B cell (primary cell): ENCODE measurements around the gene LCN15. TPM values are rescaled to one million over a fixed set of nuclear protein-coding genes. Genes with fewer than 3 reads are reported as not detected.
A peak's percentile ranks its signal among the peaks of the same experiment; 100 is the strongest.
"Not testable (repeated sequence)": the region's sequence is repeated elsewhere in the genome, so short reads cannot be mapped to it uniquely, and the experiment has no call there.

Experiments
- ATAC-seq: fragments of 200-7000 bp; cut with Tn5 transposase; one replicate; pipeline ENCODE4 v1.10.0; 2021; ENCODE audit warnings: low read depth, mild to moderate bottlenecking, moderate number of reproducible peaks, moderate library complexity
- CTCF ChIA-PET: fragments of 350-600 bp; sonication (Branson Sonifier 250); formaldehyde crosslinking; loops from one replicate; lab custom pipeline; 2021; ENCODE audit warnings: antibody characterized with exemption, inconsistent platforms; lab: Charles Lee
- POLR2A ChIA-PET: fragments of 350-600 bp; sonication (Branson Sonifier 250); formaldehyde crosslinking; loops from one replicate; lab custom pipeline; 2021; ENCODE audit warnings: antibody characterized with exemption; lab: Charles Lee
- DNase-seq: peaks from one replicate; pipeline ENCODE4 v3.0.0; 2013
- H2AFZ ChIP-seq: 2 replicates; pipeline ENCODE4 v1.6.1; 2012; ENCODE audit warnings: mild to moderate bottlenecking, low read depth, low read length; ENCODE audit not compliant: insufficient read depth, poor library complexity, severe bottlenecking
- H3K27ac ChIP-seq, 2 donors: 1 replicate in 1 of 2; 2 replicates in 1 of 2; pipeline ENCODE4 v1.5.1; 2012 to 2013; ENCODE audit warnings: low read length in 2 of 2, mild to moderate bottlenecking in 2 of 2, moderate library complexity in 1 of 2
- H3K27me3 ChIP-seq, 4 experiments: fragments of 200-600 bp in 1 of 4; sonication (generic) in 1 of 4; replicated peaks in 1 of 4; 1 replicate in 2 of 4; 2 replicates in 2 of 4; pipeline versions ENCODE4 v1.6.1 to v1.7.0; 2013 to 2016; ENCODE audit warnings: low read length in 3 of 4, mild to moderate bottlenecking in 2 of 4, mixed read lengths in 1 of 4, moderate library complexity in 1 of 4; ENCODE audit not compliant: insufficient read depth in 4 of 4, control insufficient read depth in 3 of 4; ENCODE audit errors: control extremely low read depth in 1 of 4
- H3K36me3 ChIP-seq, 2 experiments: replicated peaks in 1 of 2; 1 replicate in 1 of 2; 2 replicates in 1 of 2; pipeline versions ENCODE4 v1.6.1 to v1.7.1; 2013; ENCODE audit warnings: low read length in 1 of 2; ENCODE audit not compliant: insufficient read depth in 2 of 2, control insufficient read depth in 1 of 2; ENCODE audit errors: control extremely low read depth in 1 of 2, extremely low read depth in 1 of 2
- H3K4me1 ChIP-seq, 2 donors: fragments of 200-600 bp in 1 of 2; sonication (generic) in 1 of 2; 1 replicate in 1 of 2; 2 replicates in 1 of 2; pipeline versions ENCODE4 v1.5.1 to v1.6.1; 2013 to 2017; ENCODE audit warnings: low read length in 2 of 2; ENCODE audit not compliant: control insufficient read depth in 2 of 2, insufficient read depth in 2 of 2
- H3K4me2 ChIP-seq: replicated peaks from 2 replicates; pipeline ENCODE3; 2012; ENCODE audit warnings: mild to moderate bottlenecking, low read depth, low read length; ENCODE audit not compliant: poor library complexity, severe bottlenecking
- H3K4me3 ChIP-seq, 5 experiments: fragments of 200-600 bp in 1 of 5; sonication (generic) in 1 of 5; 1 replicate in 3 of 5; 2 replicates in 2 of 5; pipeline versions ENCODE4 v1.5.1 to v1.7.0; 2011 to 2016; ENCODE audit warnings: low read length in 4 of 5, mild to moderate bottlenecking in 4 of 5, low read depth in 2 of 5, control low read depth in 1 of 5, moderate library complexity in 1 of 5; ENCODE audit not compliant: insufficient read depth in 1 of 5; ENCODE audit errors: control extremely low read depth in 1 of 5, extremely low read depth in 1 of 5
- H3K79me2 ChIP-seq: fragments of 200-600 bp; sonication (generic); one replicate; pipeline ENCODE4 v1.6.0; 2016; ENCODE audit warnings: low read length; ENCODE audit not compliant: control insufficient read depth, insufficient read depth
- H3K9ac ChIP-seq: fragments of 200-600 bp; sonication (generic); 2 replicates; pipeline ENCODE4 v1.6.1; 2017; ENCODE audit warnings: mild to moderate bottlenecking, low read length, moderate library complexity
- H3K9me3 ChIP-seq, 3 donors: one replicate each; pipeline versions ENCODE4 v1.6.1 to v1.7.1; 2013; ENCODE audit warnings: low read length in 2 of 3; ENCODE audit not compliant: control insufficient read depth in 2 of 3, insufficient read depth in 1 of 3; ENCODE audit errors: control extremely low read depth in 1 of 3
- H4K20me1 ChIP-seq: 2 replicates; pipeline ENCODE4 v1.6.0; 2012; ENCODE audit warnings: mild to moderate bottlenecking, low read length; ENCODE audit not compliant: insufficient read depth, control insufficient read depth, poor library complexity, severe bottlenecking
- H3K27ac Mint-ChIP-seq: one replicate; pipeline ENCODE4 v1.8.0; 2021; ENCODE audit warnings: mixed read lengths
- H3K27me3 Mint-ChIP-seq: one replicate; pipeline ENCODE4 v1.8.0; 2021; ENCODE audit warnings: mixed read lengths
- H3K4me1 Mint-ChIP-seq: one replicate; pipeline ENCODE4 v1.8.0; 2021; ENCODE audit warnings: mixed read lengths
- H3K4me3 Mint-ChIP-seq: one replicate; pipeline ENCODE4 v1.8.0; 2021; ENCODE audit warnings: mixed read lengths
- H3K9me3 Mint-ChIP-seq: one replicate; pipeline ENCODE4 v1.8.0; 2022; ENCODE audit warnings: mixed read lengths; ENCODE audit not compliant: insufficient read depth
- EZH2 ChIP-seq: IDR thresholded peaks from 2 replicates; pipeline ENCODE4 v1.6.1; 2012; ENCODE audit warnings: borderline replicate concordance, low read depth, mild to moderate bottlenecking, moderate library complexity, low read length; ENCODE audit not compliant: insufficient read depth, poor library complexity, severe bottlenecking
- WGBS: methylation state at CpG from one replicate; pipeline ENCODE4 v1.1.5; 2013; ENCODE audit warnings: missing lambda C conversion rate; ENCODE audit not compliant: insufficient coverage; 5-methylcytosine and 5-hydroxymethylcytosine counted together
- intact Hi-C: fragments of 100-400 bp; cut with micrococcal nuclease; formaldehyde crosslinking; loops from one replicate; pipeline ENCODE4 v1.10.0; 2022
- polyA plus RNA-seq: library from polyadenylated mRNA; depleted of rRNA; stranded (reverse); fragments of >200 nt; gene quantifications from 2 replicates; pipeline ENCODE4 v1.2.3, GENCODE V29; 2012
- total RNA-seq, 2 donors: library from RNA; stranded (reverse); fragments of 120-200 nt in 1 of 2; gene quantifications; 1 replicate in 1 of 2; 2 replicates in 1 of 2; pipeline versions ENCODE4 v1.2.3 to v1.2.4, GENCODE V29; 2013 to 2022
- TF ChIP-seq, protein P1 (sequence below): fragments of 200-600 bp; IDR thresholded peaks from one replicate; pipeline ENCODE4 v1.8.0; 2022; ENCODE audit warnings: antibody characterized with exemption, mild to moderate bottlenecking

Gene LCN15
- total and polyA plus RNA-seq, 2 donors (not counting 1 experiment from before 2014, with no cell fraction given): not detected

DNA sequence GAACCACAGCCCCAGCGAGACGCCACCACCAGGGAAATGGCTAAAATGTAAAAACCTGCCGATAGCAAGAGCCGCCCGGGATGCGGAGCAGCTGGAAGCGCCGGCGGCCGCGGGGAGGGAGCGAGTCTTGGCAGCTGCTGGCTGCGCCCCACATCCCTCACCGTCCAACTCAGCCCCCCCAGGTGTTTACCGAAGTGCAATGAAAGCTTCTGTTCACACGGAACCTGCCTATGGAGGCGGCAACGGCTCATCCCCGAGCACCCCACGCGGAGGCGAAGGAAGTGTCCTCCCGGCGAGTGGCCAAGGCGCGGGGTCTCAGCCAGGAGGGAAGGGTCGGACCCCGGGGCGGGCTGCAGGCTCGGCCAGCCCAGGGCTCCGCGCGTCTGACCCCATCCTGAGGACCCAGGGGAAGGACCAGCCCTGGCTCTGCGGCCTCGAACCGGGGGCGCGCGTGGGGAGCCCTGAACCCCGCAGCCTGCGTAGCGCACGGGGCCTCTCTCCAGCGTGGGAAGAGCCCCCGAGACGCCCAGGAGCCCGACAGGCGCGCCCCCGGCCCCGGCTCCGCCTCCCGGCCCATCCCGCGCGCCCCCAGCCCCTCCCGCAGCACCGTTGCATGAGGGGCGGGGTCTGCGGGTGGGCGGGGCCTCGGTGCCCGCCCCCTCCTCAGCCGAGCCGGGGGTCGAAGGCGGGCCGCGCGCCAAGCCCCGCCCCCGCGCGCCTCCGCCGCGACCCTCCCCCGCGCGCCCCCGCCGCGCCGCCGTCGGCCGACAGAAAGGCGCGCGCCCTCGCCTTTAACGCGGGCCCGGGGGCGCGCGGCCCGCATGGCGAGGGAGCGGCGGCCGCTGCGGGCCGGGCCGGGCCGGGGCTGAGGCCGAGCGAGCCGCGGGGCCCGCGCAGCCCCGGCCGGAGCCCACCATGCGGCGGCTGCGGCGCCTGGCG lies 52.3 kb downstream of the LCN15 start, which contains the start of gene DIPK1B:
TSS of gene DIPK1B (plus strand) at position 822 of the 939 bp plus-strand sequence. CDS start at position 916, 94 bp downstream.
- no peaks in the 10 kb centered on the region for H4K20me1 ChIP-seq
- peaks cover 0 to 4% (median 0%) of the 10 kb centered on the region in 3 donors for H3K9me3 ChIP-seq
- H3K27me3 ChIP-seq: peaks cover 0 to 39% (median 6%) of the 10 kb centered on the region in 4 experiments
- peaks cover 4% of the 10 kb centered on the region for H3K79me2 ChIP-seq
- H2AFZ ChIP-seq: peak within 1 kb of the TSS; percentile 47
- TF ChIP-seq, protein P1, sequence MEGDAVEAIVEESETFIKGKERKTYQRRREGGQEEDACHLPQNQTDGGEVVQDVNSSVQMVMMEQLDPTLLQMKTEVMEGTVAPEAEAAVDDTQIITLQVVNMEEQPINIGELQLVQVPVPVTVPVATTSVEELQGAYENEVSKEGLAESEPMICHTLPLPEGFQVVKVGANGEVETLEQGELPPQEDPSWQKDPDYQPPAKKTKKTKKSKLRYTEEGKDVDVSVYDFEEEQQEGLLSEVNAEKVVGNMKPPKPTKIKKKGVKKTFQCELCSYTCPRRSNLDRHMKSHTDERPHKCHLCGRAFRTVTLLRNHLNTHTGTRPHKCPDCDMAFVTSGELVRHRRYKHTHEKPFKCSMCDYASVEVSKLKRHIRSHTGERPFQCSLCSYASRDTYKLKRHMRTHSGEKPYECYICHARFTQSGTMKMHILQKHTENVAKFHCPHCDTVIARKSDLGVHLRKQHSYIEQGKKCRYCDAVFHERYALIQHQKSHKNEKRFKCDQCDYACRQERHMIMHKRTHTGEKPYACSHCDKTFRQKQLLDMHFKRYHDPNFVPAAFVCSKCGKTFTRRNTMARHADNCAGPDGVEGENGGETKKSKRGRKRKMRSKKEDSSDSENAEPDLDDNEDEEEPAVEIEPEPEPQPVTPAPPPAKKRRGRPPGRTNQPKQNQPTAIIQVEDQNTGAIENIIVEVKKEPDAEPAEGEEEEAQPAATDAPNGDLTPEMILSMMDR: no peak
- TF ChIP-seq EZH2: no peak
- peak within 1 kb of the TSS; percentile 82 for H3K4me2 ChIP-seq
- peaks cover 23% of the 10 kb centered on the region for H3K27me3 Mint-ChIP-seq
- peak within 1 kb of the TSS; percentile 70 for H3K27ac Mint-ChIP-seq
- no peaks in the 10 kb centered on the region for H3K36me3 ChIP-seq
- intact Hi-C loops: loop anchor here (10.0 kb wide), 1 partner anchor 47 kb away; the partner anchor contains the start of gene EGFL7
- peak within 1 kb of the TSS in 4 of 5 experiments; percentile 33 to 48 (median 42) for H3K4me3 ChIP-seq
- DNase-seq (peak; percentile 67), ATAC-seq (peak; percentile 55)
- H3K4me1 Mint-ChIP-seq: peaks cover 21% of the 10 kb centered on the region
- peak within 1 kb of the TSS; percentile 80 for H3K4me3 Mint-ChIP-seq
- peak within 1 kb of the TSS; percentile 57 for H3K9ac ChIP-seq
- WGBS: 1% methylated on average over 119 of the region's 119 CpGs
- POLR2A ChIA-PET: no interaction called here
- peaks cover 31 to 33% of the 10 kb centered on the region in 2 donors for H3K4me1 ChIP-seq
- CTCF ChIA-PET: interaction anchor here (1.0 kb wide), 1 partner anchor 26 kb away, joined by 3 read pairs; no protein-coding TSS in a partner anchor
- no peak within 1 kb of the TSS for H3K27ac ChIP-seq
- no peaks in the 10 kb centered on the region for H3K9me3 Mint-ChIP-seq

DNA sequence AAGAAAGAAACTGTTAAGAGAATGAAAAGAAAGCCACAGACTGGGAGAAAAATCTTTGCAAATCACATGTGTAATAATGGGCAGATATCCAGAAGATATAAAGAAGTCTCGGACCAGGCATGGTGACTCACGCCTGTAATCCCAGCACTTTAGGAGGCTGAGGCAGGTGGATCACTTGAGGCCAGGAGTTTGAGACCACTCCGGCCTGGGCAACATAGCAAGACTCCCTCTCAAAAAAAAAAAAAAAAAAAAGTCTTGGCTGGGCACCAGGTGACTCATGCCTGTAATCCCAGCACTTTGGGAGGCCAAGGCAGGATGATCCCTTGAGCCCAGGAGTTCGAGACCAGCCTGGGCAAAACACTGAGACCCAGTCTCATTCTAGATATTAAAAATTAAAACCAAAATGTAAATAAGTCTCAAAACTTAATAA lies 53.1 kb downstream of the LCN15 start:
- H3K27ac ChIP-seq, H3K36me3 ChIP-seq, H3K79me2 ChIP-seq, ATAC-seq, H3K9ac ChIP-seq, H3K9me3 Mint-ChIP-seq, H4K20me1 ChIP-seq, DNase-seq, H2AFZ ChIP-seq, H3K27ac Mint-ChIP-seq, H3K9me3 ChIP-seq, POLR2A ChIA-PET: not testable (repeated sequence)
- intact Hi-C loops: loop anchor here (10.0 kb wide), 1 partner anchor 46 kb away; the partner anchor contains the start of gene EGFL7
- Histone ChIP-seq H3K4me2 (peak overlapping the region; percentile 79), H3K27me3 (peaks cover 0 to 39% (median 6%) of the 10 kb centered on the region in 4 experiments), H3K4me3 (peak overlapping the region in 1 of 5 experiments; percentile 45), H3K4me1 (peaks cover 31 to 33% of the 10 kb centered on the region in 2 donors)
- Mint-ChIP-seq H3K4me1 (peaks cover 21% of the 10 kb centered on the region), H3K4me3 (peak overlapping the region; percentile 80), H3K27me3 (peaks cover 21% of the 10 kb centered on the region)
- CTCF ChIA-PET: interaction anchor here (0.7 to 1.0 kb wide), 2 partner anchors 25 to 131 kb away, joined by 3 read pairs; no protein-coding TSS in a partner anchor
- no CpG with 5 or more reads among the region's 4 CpGs for WGBS
